SK-N-SH (cell line): ENCODE data around the gene TECPR2. TPM values are rescaled to one million over a fixed set of nuclear protein-coding genes. Genes with fewer than 3 reads are reported as not detected.

Source experiments
- CTCF ChIA-PET: fragments of 300-600, 350-600 bp; formaldehyde crosslinking; extraction: SDS; loops from one replicate; lab custom pipeline; 2021; lab: Yijun Ruan, JAX
- POLR2A ChIA-PET: fragments of 350-600 bp; sonication (Branson Sonifier 250); formaldehyde crosslinking; extraction: SDS; loops from one replicate; lab custom pipeline; 2020; ENCODE audit warnings: antibody characterized with exemption, inconsistent platforms; lab: Yijun Ruan, JAX
- DNase-seq: peaks from one replicate; pipeline ENCODE4 v3.0.0; 2012
- H2AFZ ChIP-seq: fragments of 200-600 bp; sonication (generic); 2 replicates; pipeline ENCODE4 v1.8.1; 2016; ENCODE audit warnings: antibody characterized with exemption, mild to moderate bottlenecking, low read depth
- H3F3A ChIP-seq: fragments of 200-600 bp; sonication (generic); replicated peaks from 2 replicates; pipeline ENCODE3; 2016; ENCODE audit warnings: antibody characterized with exemption, mild to moderate bottlenecking; ENCODE audit not compliant: insufficient read depth
- H3K27ac ChIP-seq, 2 experiments: fragments of 200-500 bp in 1 of 2; fragments of 200-600 bp in 1 of 2; sonication (Bioruptor generic) in 1 of 2; sonication (generic), shearing (Covaris generic) in 1 of 2; 2 replicates each; pipeline versions ENCODE4 v1.5.1 to v1.6.1; 2014 to 2016; ENCODE audit warnings: low read depth in 2 of 2, inconsistent platforms in 1 of 2, low read length in 1 of 2, mild to moderate bottlenecking in 1 of 2, mixed read lengths in 1 of 2
- H3K27me3 ChIP-seq: fragments of 200-600 bp; sonication (generic), shearing (Covaris generic); 2 replicates; pipeline ENCODE4 v1.6.1; 2016; ENCODE audit warnings: mixed run types; ENCODE audit not compliant: insufficient read depth
- H3K36me3 ChIP-seq, 2 experiments: fragments of 200-500 bp in 1 of 2; fragments of 200-600 bp in 1 of 2; sonication (Bioruptor generic) in 1 of 2; sonication (generic) in 1 of 2; replicated peaks in 1 of 2; 2 replicates each; pipeline versions ENCODE3 to v1.5.1; 2014 to 2016; ENCODE audit warnings: low read length in 1 of 2, mild to moderate bottlenecking in 1 of 2; ENCODE audit not compliant: insufficient read depth in 2 of 2, control insufficient read depth in 1 of 2
- H3K4me1 ChIP-seq, 2 experiments: fragments of 200-500 bp in 1 of 2; fragments of 200-600 bp in 1 of 2; sonication (Bioruptor generic) in 1 of 2; sonication (generic), shearing (Covaris generic) in 1 of 2; 2 replicates each; pipeline versions ENCODE4 v1.5.1 to v1.6.1; 2014 to 2016; ENCODE audit warnings: low read depth in 1 of 2, low read length in 1 of 2, mixed run types in 1 of 2; ENCODE audit not compliant: insufficient read depth in 2 of 2, control insufficient read depth in 1 of 2
- H3K4me2 ChIP-seq: fragments of 200-600 bp; sonication (generic), shearing (Covaris generic); 2 replicates; pipeline ENCODE4 v1.6.1; 2017; ENCODE audit warnings: mixed run types
- H3K4me3 ChIP-seq, 2 experiments: fragments of 200-500 bp in 1 of 2; fragments of 200-600 bp in 1 of 2; sonication (Bioruptor generic) in 1 of 2; sonication (generic), shearing (Covaris generic) in 1 of 2; 2 replicates each; pipeline versions ENCODE4 v1.5.1 to v1.8.1; 2014 to 2016; ENCODE audit warnings: low read depth in 2 of 2, inconsistent platforms in 1 of 2, low read length in 1 of 2, mild to moderate bottlenecking in 1 of 2, mixed read lengths in 1 of 2, moderate library complexity in 1 of 2
- H3K79me2 ChIP-seq: fragments of 200-600 bp; sonication (generic); 2 replicates; pipeline ENCODE4 v1.8.1; 2017; ENCODE audit warnings: mild to moderate bottlenecking; ENCODE audit not compliant: insufficient read depth
- H3K9ac ChIP-seq: fragments of 200-600 bp; sonication (generic); 2 replicates; pipeline ENCODE4 v1.6.1; 2017; ENCODE audit warnings: mixed run types
- H3K9me2 ChIP-seq: fragments of 200-600 bp; sonication (generic); 2 replicates; pipeline ENCODE4 v1.6.1; 2017; ENCODE audit warnings: mixed run types
- H3K9me3 ChIP-seq: fragments of 200-600 bp; sonication (generic); 2 replicates; pipeline ENCODE4 v1.6.1; 2017; ENCODE audit warnings: mixed run types, mild to moderate bottlenecking, moderate library complexity
- H4K20me1 ChIP-seq: fragments of 200-600 bp; sonication (generic); 2 replicates; pipeline ENCODE4 v1.6.1; 2017; ENCODE audit warnings: mild to moderate bottlenecking, mixed run types; ENCODE audit not compliant: insufficient read depth
- ELF1 ChIP-seq: IDR thresholded peaks from 2 replicates; pipeline ENCODE4 v1.4.0; 2012
- FOXJ3 ChIP-seq: sonication (generic); formaldehyde crosslinking; IDR thresholded peaks from 2 replicates; pipeline ENCODE4 v1.5.1; 2020; ENCODE audit warnings: mild to moderate bottlenecking, missing genetic modification reagents
- FOXM1 ChIP-seq: IDR thresholded peaks from 2 replicates; pipeline ENCODE4 v1.4.0; 2012; ENCODE audit warnings: low read depth, mild to moderate bottlenecking
- GATA2 ChIP-seq: sonication (generic); formaldehyde crosslinking; IDR thresholded peaks from 2 replicates; pipeline ENCODE4 v1.5.0; 2020; ENCODE audit warnings: mild to moderate bottlenecking, missing genetic modification reagents
- JUND ChIP-seq: IDR thresholded peaks from 2 replicates; pipeline ENCODE4 v1.4.0; 2012
- MEF2A ChIP-seq: IDR thresholded peaks from 2 replicates; pipeline ENCODE4 v1.4.0; 2012; ENCODE audit warnings: low read depth, borderline replicate concordance
- NFIC ChIP-seq: IDR thresholded peaks from 2 replicates; pipeline ENCODE4 v1.4.0; 2012; ENCODE audit warnings: borderline replicate concordance
- PBX3 ChIP-seq: IDR thresholded peaks from 2 replicates; pipeline ENCODE4; 2012
- POLR2AphosphoS5 ChIP-seq: IDR thresholded peaks from 2 replicates; pipeline ENCODE4 v1.6.1; 2012; ENCODE audit warnings: low read depth, low read length
- RCOR1 ChIP-seq: fragments of 150-350 bp; IDR thresholded peaks from 2 replicates; pipeline ENCODE4 v1.6.1; 2017; ENCODE audit warnings: antibody characterized with exemption, low read length
- REST ChIP-seq: IDR thresholded peaks from 2 replicates; pipeline ENCODE4 v1.6.1; 2012; ENCODE audit warnings: mild to moderate bottlenecking, low read depth, low read length, moderate library complexity
- RFX5 ChIP-seq: IDR thresholded peaks from 2 replicates; pipeline ENCODE4 v1.6.1; 2012; ENCODE audit warnings: mild to moderate bottlenecking, improper control_type of control experiment, low read length
- SMC3 ChIP-seq: IDR thresholded peaks from 2 replicates; pipeline ENCODE4 v1.6.1; 2012; ENCODE audit warnings: low read depth, low read length, improper control_type of control experiment
- TEAD4 ChIP-seq: IDR thresholded peaks from 2 replicates; pipeline ENCODE4 v1.4.0; 2012; ENCODE audit warnings: mild to moderate bottlenecking, borderline replicate concordance; ENCODE audit not compliant: insufficient read depth
- USF1 ChIP-seq: IDR thresholded peaks from 2 replicates; pipeline ENCODE4 v1.4.0; 2012; ENCODE audit warnings: low read depth, borderline replicate concordance
- YY1 ChIP-seq: IDR thresholded peaks from 2 replicates; pipeline ENCODE4 v1.4.0; 2012; ENCODE audit warnings: low read depth, mild to moderate bottlenecking
- ZBTB33 ChIP-seq: IDR thresholded peaks from 2 replicates; pipeline ENCODE4 v1.4.0; 2012; ENCODE audit warnings: low read depth, borderline replicate concordance
- WGBS: methylation state at CpG from one replicate; pipeline ENCODE4 v1.1.6; 2017; ENCODE audit warnings: low lambda C conversion rate; 5-methylcytosine and 5-hydroxymethylcytosine counted together
- polyA plus RNA-seq, 3 experiments: library from polyadenylated mRNA; depleted of rRNA; stranded (reverse); fragments of >200 nt; gene quantifications; 2 replicates each; pipeline ENCODE4 v1.2.3, GENCODE V29; 2012

The TECPR2 gene
- polyA plus RNA-seq, 1 of the 3 experiments (the other 2 are of a cell fraction): 6.9 TPM

- H3K27me3 ChIP-seq: no peaks in the 10 kb centered on the region
- 59% methylated on average over 5 of the region's 17 CpGs for WGBS
- H3K79me2 ChIP-seq: no peaks in the 10 kb centered on the region
- DNase-seq: peak; percentile 64
- ChIA-PET POLR2A (no interaction called here), CTCF (interaction anchor here (1.6 to 1.8 kb wide), 2 partner anchors 15 to 55 kb away, joined by 5 to 7 read pairs; no protein-coding TSS in a partner anchor)
- no peak overlapping the region for H2AFZ ChIP-seq
- no peaks in the 10 kb centered on the region for H4K20me1 ChIP-seq
- no peak overlapping the region for H3K9ac ChIP-seq
- H3K9me2 ChIP-seq: no peaks in the 10 kb centered on the region
- no peaks in the 10 kb centered on the region for H3K9me3 ChIP-seq
- H3K27ac ChIP-seq: no peak overlapping the region; a peak in 1 of 4 replicates
- H3K36me3 ChIP-seq: no peaks in the 10 kb centered on the region
- no peaks in the 10 kb centered on the region for H3F3A ChIP-seq
- H3K4me1 ChIP-seq: peaks cover 14 to 22% of the 10 kb centered on the region in 2 experiments; a peak in 2 of 4 replicates
- no peak overlapping the region for H3K4me3 ChIP-seq
- TF ChIP-seq NFIC (0 out of 2 replicates have a peak, but pooled peaks have one; percentile 17), ZBTB33 (no peak), REST (no peak)
- H3K4me2 ChIP-seq: no peak overlapping the region
Observed at GRCh38 chr14:102539544-102540314, 177.0 kb downstream of the TECPR2 start.

GRCh38 chr14:102540315-102541028, 177.7 kb downstream of the TECPR2 start:
- CTCF ChIA-PET: interaction anchor here (1.6 to 1.8 kb wide), 2 partner anchors 16 to 54 kb away, joined by 5 to 7 read pairs; no protein-coding TSS in a partner anchor
- TF ChIP-seq POLR2AphosphoS5 (no peak), SMC3 (no peak), RFX5 (no peak), YY1 (no peak), RCOR1 (no peak), TEAD4 (no peak), GATA2 (CRISPR knock-in tag) (no peak), FOXJ3 (CRISPR knock-in tag) (no peak), MEF2A (no peak), USF1 (no peak), FOXM1 (no peak), PBX3 (no peak), ELF1 (no peak), JUND (no peak), NFIC (no peak; the same call in 1 of the 2 replicates)

More at GRCh38 chr14:102540315-102541028, 177.7 kb downstream of the TECPR2 start:
- Histone ChIP-seq H3K36me3 (no peaks in the 10 kb centered on the region), H3F3A (no peaks in the 10 kb centered on the region), H3K27ac (no peak overlapping the region; a peak in 1 of 4 replicates), H2AFZ (no peak overlapping the region), H4K20me1 (no peaks in the 10 kb centered on the region), H3K9me2 (no peaks in the 10 kb centered on the region), H3K4me1 (peaks cover 14 to 25% of the 10 kb centered on the region in 2 experiments; a peak in 2 of 4 replicates), H3K4me3 (no peak overlapping the region), H3K9me3 (no peaks in the 10 kb centered on the region), H3K4me2 (no peak overlapping the region), H3K79me2 (no peaks in the 10 kb centered on the region), H3K27me3 (no peaks in the 10 kb centered on the region), H3K9ac (no peak overlapping the region)
- POLR2A ChIA-PET: interaction anchor here (0.6 kb wide), 1 partner anchor 265 kb away, joined by 4 read pairs; no protein-coding TSS in a partner anchor
- WGBS: 76% methylated on average over 28 of the region's 29 CpGs
- DNase-seq: peak; percentile 50
